ENCODE results near the gene NPBWR2.
A peak's percentile ranks its signal among the peaks of the same experiment; 100 is the strongest.

NPBWR2 gene

GRCh38 chr20:64062596-64063388 is 44.6 kb downstream of the NPBWR2 start, which contains the start of gene TCEA2:
TCEA2 (plus strand) TSS chr20:64063198; CDS start chr20:64063313, 115 bp downstream.
- H3K36me3 ChIP-seq (ENCODE audit: insufficient read depth, low read length) = no peaks in the 10 kb centered on the region
- peaks cover 3% of the 10 kb centered on the region for H3K27me3 ChIP-seq (ENCODE audit: insufficient read depth, low read length)
- H2AFZ ChIP-seq (ENCODE audit: low read depth, low read length) = peak within 1 kb of the TSS; percentile 90
- H3K4me3 ChIP-seq (ENCODE audit: low read length) = peak within 1 kb of the TSS; percentile 68
- no peaks in the 10 kb centered on the region for H3K9me3 ChIP-seq (ENCODE audit: low read length)
- peaks cover 23% of the 10 kb centered on the region for H3K4me1 ChIP-seq (ENCODE audit: insufficient read depth, low read length)

GRCh38 chr20:64062276-64062595 is 45.1 kb downstream of the NPBWR2 start:
- Histone ChIP-seq H3K36me3 (ENCODE audit: insufficient read depth, low read length) (no peaks in the 10 kb centered on the region), H3K4me1 (ENCODE audit: insufficient read depth, low read length) (peaks cover 23% of the 10 kb centered on the region), H2AFZ (ENCODE audit: low read depth, low read length) (peak overlapping the region; percentile 90), H3K4me3 (ENCODE audit: low read length) (peak overlapping the region; percentile 68), H3K9me3 (ENCODE audit: low read length) (no peaks in the 10 kb centered on the region), H3K27me3 (ENCODE audit: insufficient read depth, low read length) (peaks cover 3% of the 10 kb centered on the region)

GRCh38 chr20:64058536-64058935 is 48.8 kb downstream of the NPBWR2 start:
- H3K27me3 ChIP-seq (ENCODE audit: insufficient read depth, low read length) = peaks cover 16% of the 10 kb centered on the region
- no peaks in the 10 kb centered on the region for H3K9me3 ChIP-seq (ENCODE audit: low read length)
- no peak overlapping the region for H3K4me3 ChIP-seq (ENCODE audit: low read length)
- H2AFZ ChIP-seq (ENCODE audit: low read depth, low read length) = no peak overlapping the region
- H3K36me3 ChIP-seq (ENCODE audit: insufficient read depth, low read length) = no peaks in the 10 kb centered on the region
- H3K4me1 ChIP-seq (ENCODE audit: insufficient read depth, low read length) = peaks cover 32% of the 10 kb centered on the region

GRCh38 chr20:64057628-64058498 is 49.5 kb downstream of the NPBWR2 start:
- H3K9me3 ChIP-seq (ENCODE audit: low read length) = no peaks in the 10 kb centered on the region
- H3K4me3 ChIP-seq (ENCODE audit: low read length) = no peak overlapping the region
- H3K27me3 ChIP-seq (ENCODE audit: insufficient read depth, low read length) = peaks cover 23% of the 10 kb centered on the region
- H2AFZ ChIP-seq (ENCODE audit: low read depth, low read length) = no peak overlapping the region
- H3K4me1 ChIP-seq (ENCODE audit: insufficient read depth, low read length) = peaks cover 32% of the 10 kb centered on the region
- no peaks in the 10 kb centered on the region for H3K36me3 ChIP-seq (ENCODE audit: insufficient read depth, low read length)

- Histone ChIP-seq H3K36me3 (ENCODE audit: insufficient read depth, low read length) (no peaks in the 10 kb centered on the region), H3K9me3 (ENCODE audit: low read length) (no peaks in the 10 kb centered on the region), H2AFZ (ENCODE audit: low read depth, low read length) (no peak overlapping the region), H3K4me3 (ENCODE audit: low read length) (no peak overlapping the region), H3K27me3 (ENCODE audit: insufficient read depth, low read length) (peaks cover 31% of the 10 kb centered on the region), H3K4me1 (ENCODE audit: insufficient read depth, low read length) (peaks cover 25% of the 10 kb centered on the region)
These were observed 50.3 kb downstream of the NPBWR2 start for GRCh38 chr20:64056889-64057627.

GRCh38 chr20:64056639-64056888 is 50.8 kb downstream of the NPBWR2 start:
- peaks cover 24% of the 10 kb centered on the region for H3K4me1 ChIP-seq (ENCODE audit: insufficient read depth, low read length)
- no peak overlapping the region for H2AFZ ChIP-seq (ENCODE audit: low read depth, low read length)
- H3K36me3 ChIP-seq (ENCODE audit: insufficient read depth, low read length) = no peaks in the 10 kb centered on the region
- no peak overlapping the region for H3K4me3 ChIP-seq (ENCODE audit: low read length)
- peaks cover 36% of the 10 kb centered on the region for H3K27me3 ChIP-seq (ENCODE audit: insufficient read depth, low read length)
- H3K9me3 ChIP-seq (ENCODE audit: low read length) = no peaks in the 10 kb centered on the region

GRCh38 chr20:64055893-64056638 is 51.3 kb downstream of the NPBWR2 start:
- no peak overlapping the region for H3K4me3 ChIP-seq (ENCODE audit: low read length)
- no peaks in the 10 kb centered on the region for H3K9me3 ChIP-seq (ENCODE audit: low read length)
- H3K27me3 ChIP-seq (ENCODE audit: insufficient read depth, low read length) = peaks cover 41% of the 10 kb centered on the region
- peaks cover 24% of the 10 kb centered on the region for H3K4me1 ChIP-seq (ENCODE audit: insufficient read depth, low read length)
- H2AFZ ChIP-seq (ENCODE audit: low read depth, low read length) = no peak overlapping the region
- no peaks in the 10 kb centered on the region for H3K36me3 ChIP-seq (ENCODE audit: insufficient read depth, low read length)

GRCh38 chr20:64055396-64055892 is 51.9 kb downstream of the NPBWR2 start:
- H3K4me1 ChIP-seq (ENCODE audit: insufficient read depth, low read length) = peaks cover 24% of the 10 kb centered on the region
- no peaks in the 10 kb centered on the region for H3K36me3 ChIP-seq (ENCODE audit: insufficient read depth, low read length)
- no peak overlapping the region for H2AFZ ChIP-seq (ENCODE audit: low read depth, low read length)
- no peak overlapping the region for H3K4me3 ChIP-seq (ENCODE audit: low read length)
- H3K9me3 ChIP-seq (ENCODE audit: low read length) = no peaks in the 10 kb centered on the region
- H3K27me3 ChIP-seq (ENCODE audit: insufficient read depth, low read length) = peaks cover 47% of the 10 kb centered on the region

GRCh38 chr20:64053841-64054661 is 53.3 kb downstream of the NPBWR2 start:
- H2AFZ ChIP-seq (ENCODE audit: low read depth, low read length) = no peak overlapping the region
- no peak overlapping the region for H3K4me3 ChIP-seq (ENCODE audit: low read length)
- H3K27me3 ChIP-seq (ENCODE audit: insufficient read depth, low read length) = peaks cover 53% of the 10 kb centered on the region
- H3K9me3 ChIP-seq (ENCODE audit: low read length) = no peaks in the 10 kb centered on the region
- no peaks in the 10 kb centered on the region for H3K36me3 ChIP-seq (ENCODE audit: insufficient read depth, low read length)
- H3K4me1 ChIP-seq (ENCODE audit: insufficient read depth, low read length) = peaks cover 32% of the 10 kb centered on the region
